Stomach smooth muscle (tissue), 2 donors: ENCODE results near the gene POLG.

Source experiments
- H3K27ac ChIP-seq: one replicate; pipeline ENCODE4 v1.7.0; 2013; ENCODE audit warnings: mild to moderate bottlenecking, low read length, inconsistent platforms
- H3K27me3 ChIP-seq, 2 donors: one replicate each; pipeline ENCODE4 v1.7.0; 2013; ENCODE audit warnings: low read length in 2 of 2; ENCODE audit not compliant: insufficient read depth in 2 of 2, control insufficient read depth in 1 of 2
- H3K36me3 ChIP-seq, 2 donors: one replicate each; pipeline ENCODE4 v1.7.0; 2013; ENCODE audit warnings: low read length in 2 of 2; ENCODE audit not compliant: control insufficient read depth in 2 of 2, insufficient read depth in 2 of 2
- H3K4me1 ChIP-seq: one replicate; pipeline ENCODE4 v1.7.0; 2013; ENCODE audit warnings: low read length; ENCODE audit not compliant: control insufficient read depth, insufficient read depth
- H3K4me3 ChIP-seq, 2 donors: one replicate each; pipeline ENCODE4 v1.7.0; 2013; ENCODE audit warnings: low read length in 2 of 2
- H3K9ac ChIP-seq, 2 donors: one replicate each; pipeline ENCODE4 v1.7.0; 2013; ENCODE audit warnings: low read length in 2 of 2, mild to moderate bottlenecking in 1 of 2
- H3K9me3 ChIP-seq, 2 donors: one replicate each; pipeline ENCODE4 v1.7.0; 2013; ENCODE audit warnings: low read length in 2 of 2; ENCODE audit not compliant: control insufficient read depth in 2 of 2
- donor health status: healthy.
- donor health status: Pancreatic carcinoma.

The POLG gene

GRCh38 chr15:89332446-89332845 is 2.2 kb downstream of the POLG start:
- peaks cover 50% of the 10 kb centered on the region for H3K4me1 ChIP-seq
- no peaks in the 10 kb centered on the region for H3K9me3 ChIP-seq
- H3K27ac ChIP-seq = no peak overlapping the region
- no peaks in the 10 kb centered on the region for H3K27me3 ChIP-seq
- H3K36me3 ChIP-seq = peaks cover 41 to 44% of the 10 kb centered on the region in 2 donors
- no peak overlapping the region for H3K9ac ChIP-seq
- peak overlapping the region in 1 of 2 donors; percentile 93 for H3K4me3 ChIP-seq

DNA sequence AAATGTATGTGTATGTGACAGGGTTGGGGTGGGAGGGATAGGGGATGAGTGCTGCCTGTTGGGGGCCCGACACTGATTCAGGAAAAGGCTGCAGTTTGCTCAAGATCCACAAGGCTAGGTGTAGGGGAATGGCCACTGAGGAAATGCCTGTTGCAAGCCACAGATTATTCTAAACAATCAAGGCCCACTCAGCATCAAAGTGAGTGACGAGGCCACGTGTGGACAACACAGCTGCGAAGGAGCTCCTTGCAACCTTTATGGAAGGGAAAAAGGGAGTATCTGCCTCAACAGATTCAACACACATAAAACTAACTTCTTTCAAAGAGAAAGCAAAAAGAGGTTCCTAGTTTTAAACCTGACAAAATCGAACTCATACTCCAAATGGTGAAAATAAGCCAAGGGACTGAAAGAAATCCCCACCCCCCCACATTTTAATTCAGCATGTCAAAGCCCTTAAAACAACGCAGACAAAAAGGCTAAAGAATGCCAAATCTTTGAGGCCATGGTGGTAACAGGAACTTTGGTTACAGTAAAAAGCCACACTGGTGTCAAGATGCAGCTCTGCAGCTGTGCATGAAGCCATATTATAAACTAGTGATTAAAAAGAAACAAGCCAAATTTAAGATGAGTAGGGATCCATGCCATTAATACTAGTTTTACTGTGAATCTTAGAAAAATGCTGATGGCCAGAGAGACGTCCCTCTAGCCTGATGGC is 3.6 kb downstream of the POLG start:
- H3K4me1 ChIP-seq = peaks cover 50% of the 10 kb centered on the region
- no peak overlapping the region for H3K9ac ChIP-seq
- H3K27ac ChIP-seq = no peak overlapping the region
- H3K9me3 ChIP-seq = no peaks in the 10 kb centered on the region
- no peaks in the 10 kb centered on the region for H3K27me3 ChIP-seq
- peaks cover 53 to 58% of the 10 kb centered on the region in 2 donors for H3K36me3 ChIP-seq
- no peak overlapping the region for H3K4me3 ChIP-seq

- no peak overlapping the region for H3K4me3 ChIP-seq
- H3K27me3 ChIP-seq = no peaks in the 10 kb centered on the region
- H3K27ac ChIP-seq = no peak overlapping the region
Measured at GRCh38 chr15:89330119-89330518, 4.5 kb downstream of the POLG start.

GRCh38 chr15:89329329-89330084 is 5.1 kb downstream of the POLG start:
- Histone ChIP-seq H3K4me1 (peaks cover 41% of the 10 kb centered on the region), H3K36me3 (peaks cover 67 to 72% of the 10 kb centered on the region in 2 donors), H3K9ac (no peak overlapping the region), H3K9me3 (no peaks in the 10 kb centered on the region), H3K27me3 (no peaks in the 10 kb centered on the region), H3K27ac (no peak overlapping the region), H3K4me3 (no peak overlapping the region)

More at GRCh38 chr15:89330119-89330518, 4.5 kb downstream of the POLG start:
- H3K4me1 ChIP-seq = peaks cover 42% of the 10 kb centered on the region
- H3K36me3 ChIP-seq = peaks cover 62 to 67% of the 10 kb centered on the region in 2 donors
- no peaks in the 10 kb centered on the region for H3K9me3 ChIP-seq
- no peak overlapping the region for H3K9ac ChIP-seq

DNA sequence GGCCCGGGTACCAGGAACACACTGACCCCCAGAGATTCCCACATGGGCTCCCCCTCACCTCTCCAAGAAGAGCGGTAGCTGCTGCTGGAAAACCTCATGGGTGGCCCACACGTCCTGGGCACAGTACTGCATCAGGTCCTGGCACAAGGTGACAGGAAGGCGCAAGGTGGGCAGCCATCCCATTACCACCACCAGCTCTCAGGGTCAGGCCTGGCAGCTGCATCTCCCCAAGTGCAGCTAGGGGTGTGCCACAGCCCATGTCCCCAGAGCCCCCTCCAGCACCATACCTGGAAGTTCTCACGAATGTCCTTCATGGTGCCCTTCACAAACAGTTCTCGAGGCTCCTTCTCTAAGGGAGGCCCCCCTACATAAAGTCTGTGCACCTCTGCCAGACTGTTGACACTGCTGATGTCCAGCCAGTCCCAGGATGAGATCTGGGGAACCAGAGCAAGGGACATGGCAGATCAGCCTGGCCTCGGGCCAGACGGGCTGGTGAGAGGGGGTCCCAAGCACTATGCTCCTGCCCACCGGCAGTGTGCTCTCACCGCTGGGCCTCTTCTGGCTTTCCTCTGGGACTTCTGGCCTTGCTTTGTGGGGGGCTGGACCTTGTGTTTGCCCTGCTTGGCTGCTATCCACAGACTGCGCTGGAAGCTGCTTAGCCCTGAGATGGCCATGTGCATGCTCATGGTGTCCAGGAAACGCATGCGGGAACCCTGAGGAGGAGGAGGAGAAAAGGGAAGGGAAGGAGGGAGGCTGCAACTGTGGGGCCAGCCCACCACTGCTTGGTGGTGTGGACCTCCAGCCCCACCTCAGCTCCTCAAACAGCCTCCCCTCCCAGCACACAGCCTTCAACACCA is 6.0 kb downstream of the POLG start:
- H3K9me3 ChIP-seq = no peaks in the 10 kb centered on the region
- H3K36me3 ChIP-seq = peaks cover 76 to 81% of the 10 kb centered on the region in 2 donors
- no peak overlapping the region for H3K9ac ChIP-seq
- peaks cover 35% of the 10 kb centered on the region for H3K4me1 ChIP-seq
- no peak overlapping the region for H3K4me3 ChIP-seq
- no peak overlapping the region for H3K27ac ChIP-seq
- H3K27me3 ChIP-seq = no peaks in the 10 kb centered on the region

DNA sequence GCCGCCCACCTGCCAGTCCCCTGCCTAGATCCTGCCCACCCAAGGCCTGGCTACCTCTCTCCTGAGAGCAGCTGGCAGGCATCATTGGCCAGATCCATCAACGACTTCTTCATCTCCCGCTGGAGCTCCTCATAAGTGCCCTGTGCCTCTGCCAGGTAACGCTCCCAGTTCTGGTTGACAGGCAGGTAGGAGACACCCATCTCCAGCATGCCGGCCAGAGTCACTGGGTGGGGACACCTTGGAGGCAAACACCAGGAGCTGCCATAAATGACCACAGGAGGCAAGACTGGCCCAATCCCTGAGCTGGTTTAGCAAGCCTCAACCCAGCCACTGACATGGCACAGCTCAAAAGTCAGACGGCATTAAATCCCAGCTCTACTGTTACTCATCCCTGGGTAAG is 7.5 kb downstream of the POLG start:
- Histone ChIP-seq H3K27me3 (no peaks in the 10 kb centered on the region), H3K27ac (no peak overlapping the region), H3K4me1 (peaks cover 23% of the 10 kb centered on the region)

DNA sequence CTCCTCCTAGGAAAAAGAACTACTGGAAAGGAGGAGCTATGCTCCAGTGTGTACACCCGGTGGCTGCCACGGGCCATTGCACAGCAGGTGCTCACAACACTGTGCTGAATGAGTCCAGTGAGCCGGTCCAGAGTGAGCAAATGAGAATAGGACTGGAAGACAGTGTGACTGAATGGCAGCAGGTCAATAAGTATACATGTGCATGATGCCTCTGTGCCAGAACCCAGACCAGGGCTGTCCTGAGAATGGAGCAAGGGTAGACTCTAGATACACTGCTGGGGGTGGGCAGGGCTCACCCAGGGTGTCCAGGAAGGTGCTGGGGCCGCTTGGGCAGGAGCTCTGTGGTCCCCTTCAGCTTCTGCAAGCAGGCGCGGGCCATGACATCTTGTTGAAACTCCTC is 8.3 kb downstream of the POLG start:
- Histone ChIP-seq H3K4me3 (no peak overlapping the region), H3K9ac (no peak overlapping the region), H3K27me3 (no peaks in the 10 kb centered on the region), H3K36me3 (peaks cover 88 to 93% of the 10 kb centered on the region in 2 donors), H3K27ac (no peak overlapping the region), H3K9me3 (no peaks in the 10 kb centered on the region), H3K4me1 (peaks cover 15% of the 10 kb centered on the region)

More for the DNA sequence above, 7.5 kb downstream of the POLG start:
- H3K9ac ChIP-seq = no peak overlapping the region
- no peaks in the 10 kb centered on the region for H3K9me3 ChIP-seq
- H3K36me3 ChIP-seq = peaks cover 85 to 91% of the 10 kb centered on the region in 2 donors
- no peak overlapping the region for H3K4me3 ChIP-seq

GRCh38 chr15:89325039-89325803 is 9.4 kb downstream of the POLG start:
- peaks cover 93% of the 10 kb centered on the region in 2 donors for H3K36me3 ChIP-seq
- H3K27ac ChIP-seq = no peak overlapping the region
- H3K27me3 ChIP-seq = no peaks in the 10 kb centered on the region
- peaks cover 11% of the 10 kb centered on the region for H3K4me1 ChIP-seq
- H3K9ac ChIP-seq = no peak overlapping the region
- no peaks in the 10 kb centered on the region for H3K9me3 ChIP-seq
- no peak overlapping the region for H3K4me3 ChIP-seq

- peaks cover 93% of the 10 kb centered on the region in 2 donors for H3K36me3 ChIP-seq
Measured at GRCh38 chr15:89323825-89324224, 10.8 kb downstream of the POLG start.

GRCh38 chr15:89322822-89323221 is 11.8 kb downstream of the POLG start:
- Histone ChIP-seq H3K27ac (no peak overlapping the region), H3K4me1 (no peaks in the 10 kb centered on the region), H3K4me3 (no peak overlapping the region), H3K27me3 (no peaks in the 10 kb centered on the region), H3K9ac (no peak overlapping the region), H3K36me3 (peaks cover 89 to 90% of the 10 kb centered on the region in 2 donors), H3K9me3 (no peaks in the 10 kb centered on the region)

More at GRCh38 chr15:89323825-89324224, 10.8 kb downstream of the POLG start:
- peaks cover 2% of the 10 kb centered on the region for H3K4me1 ChIP-seq
- no peak overlapping the region for H3K27ac ChIP-seq
- H3K4me3 ChIP-seq = no peak overlapping the region
- H3K27me3 ChIP-seq = no peaks in the 10 kb centered on the region
- no peak overlapping the region for H3K9ac ChIP-seq
- H3K9me3 ChIP-seq = no peaks in the 10 kb centered on the region
